Fibroblast of skin of scalp (primary cell): Measurements from ENCODE around the gene HDDC3.
"Not testable (repeated sequence)": the region's sequence is repeated elsewhere in the genome, so short reads cannot be mapped to it uniquely, and the experiment has no call there.

Experiments used
- DNase-seq: peaks from one replicate; pipeline ENCODE4 v3.0.0-alpha.2; 2013

HDDC3 gene

DNA sequence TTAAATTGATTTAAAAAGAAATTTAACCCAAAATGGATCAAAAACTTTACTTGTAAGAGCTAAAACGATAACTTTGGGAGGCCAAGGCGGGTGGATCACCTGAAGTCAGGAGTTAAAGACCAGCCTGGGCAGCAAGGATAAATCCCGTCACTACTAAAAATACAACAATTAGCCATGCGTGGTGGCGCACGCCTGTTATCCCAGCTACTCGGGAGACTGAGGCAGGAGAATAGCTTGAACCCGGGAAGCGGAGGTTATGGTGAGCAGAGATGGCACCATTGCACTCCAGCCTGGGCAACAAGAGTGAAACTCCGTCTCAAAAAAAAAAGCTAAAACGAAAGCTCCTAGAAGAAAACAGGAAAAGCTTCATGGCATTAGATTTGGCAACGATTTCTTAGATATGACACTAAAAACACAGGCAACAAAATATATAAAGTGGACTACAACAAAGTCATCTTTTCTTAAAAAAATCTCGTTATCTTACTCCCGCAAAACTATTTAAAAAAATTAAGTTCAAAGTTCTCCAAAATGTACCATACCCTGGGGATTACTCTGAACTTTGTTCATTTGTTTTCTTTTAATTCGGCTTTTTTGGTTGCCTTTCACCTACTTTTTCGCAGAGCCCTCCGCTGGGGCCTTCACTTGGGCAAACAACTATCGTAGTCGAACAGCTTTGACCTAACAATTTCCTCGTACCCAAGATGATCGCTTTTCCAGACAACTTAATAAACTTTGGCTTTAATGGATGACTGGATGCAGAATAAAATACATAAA, 2.9 kb downstream of the HDDC3 start:
- no peak for DNase-seq

DNA sequence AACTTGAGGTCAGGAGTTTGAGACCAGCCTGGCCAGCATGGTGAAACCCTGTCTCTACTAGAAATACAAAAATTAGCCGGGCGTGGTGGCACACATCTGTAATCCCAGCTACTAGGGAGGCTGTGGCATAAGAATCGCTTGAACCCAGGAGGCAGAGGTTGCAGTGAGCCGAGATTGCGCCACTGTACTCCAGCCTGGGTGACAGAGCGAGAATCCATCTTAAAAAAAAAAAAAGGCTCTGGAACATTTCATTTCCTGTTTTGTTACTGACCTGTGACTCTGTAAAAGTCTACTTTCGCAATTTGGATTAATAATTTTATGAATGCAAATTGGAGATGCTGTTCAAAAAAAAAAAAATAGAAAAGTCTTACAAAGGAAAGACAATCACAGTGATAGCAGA, 4.2 kb downstream of the HDDC3 start:
- DNase-seq: not testable (repeated sequence)

DNA sequence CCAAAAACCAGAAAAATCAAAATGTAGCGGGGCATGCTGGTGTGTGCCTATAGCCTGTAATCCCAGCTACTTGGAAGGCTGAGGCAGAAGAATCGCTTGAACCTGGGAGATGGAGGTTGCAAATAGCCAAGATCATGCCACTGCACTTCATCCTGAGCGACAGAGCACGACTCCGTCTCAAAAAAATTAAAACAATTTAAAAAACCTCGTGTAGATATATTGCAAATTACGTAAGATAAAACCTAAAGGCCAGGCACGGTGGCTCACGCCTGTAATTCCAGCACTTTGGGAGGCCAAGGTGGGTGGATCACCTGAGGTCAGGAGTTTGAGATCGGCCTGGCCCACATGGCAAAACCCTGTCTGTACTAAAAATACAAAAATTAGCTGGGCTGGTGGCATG, 5.6 kb downstream of the HDDC3 start:
- DNase-seq: not testable (repeated sequence)

DNA sequence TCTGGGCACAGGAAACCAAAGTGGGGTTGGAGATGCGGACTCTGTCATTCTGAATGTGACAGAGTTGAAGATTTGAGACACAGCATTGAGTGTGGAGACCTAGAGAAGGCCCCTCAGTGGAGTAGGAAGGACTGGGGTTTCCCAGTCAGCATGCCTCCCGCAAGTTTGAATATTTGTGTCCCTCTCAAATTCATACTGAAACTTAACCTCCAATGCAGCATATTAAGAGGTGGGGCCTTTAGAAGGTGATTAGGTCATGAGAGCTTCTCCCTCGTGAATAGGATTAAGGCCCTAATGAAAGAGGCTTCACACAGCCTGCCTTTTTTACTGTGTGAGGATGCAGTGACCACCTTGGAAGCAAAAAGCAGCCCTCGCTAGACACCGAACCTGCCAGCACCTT, 8.0 kb downstream of the HDDC3 start:
- DNase-seq: no peak

DNA sequence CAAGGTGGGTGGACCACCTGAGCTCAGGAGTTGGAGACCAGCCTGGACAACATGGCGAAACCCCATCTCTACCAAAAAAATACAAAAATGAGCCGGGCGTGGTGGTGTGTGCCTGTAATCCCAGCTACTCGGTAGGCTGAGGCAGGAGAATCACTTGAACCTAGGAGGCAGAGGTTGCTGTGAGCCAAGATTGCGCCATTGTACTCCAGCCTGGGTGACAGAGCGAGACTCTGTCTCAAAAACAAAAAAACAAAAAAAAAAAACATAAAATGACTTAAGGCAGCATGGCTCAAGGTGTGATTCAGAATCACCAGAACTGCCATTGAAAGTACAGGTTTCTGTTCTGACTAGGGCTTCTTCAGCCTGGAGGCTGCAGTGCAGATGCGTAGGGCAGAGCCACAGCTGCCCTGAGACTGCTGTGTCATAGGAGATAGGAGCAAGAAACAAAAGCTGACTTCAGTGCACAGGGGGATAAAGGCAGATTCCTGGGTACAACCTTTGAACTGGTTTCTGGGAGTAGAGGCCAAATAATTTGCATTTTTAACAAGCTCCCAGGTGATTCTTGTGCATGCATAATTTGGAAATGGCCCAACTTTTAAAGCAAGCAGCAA, 9.5 kb downstream of the HDDC3 start:
- DNase-seq: not testable (repeated sequence)

DNA sequence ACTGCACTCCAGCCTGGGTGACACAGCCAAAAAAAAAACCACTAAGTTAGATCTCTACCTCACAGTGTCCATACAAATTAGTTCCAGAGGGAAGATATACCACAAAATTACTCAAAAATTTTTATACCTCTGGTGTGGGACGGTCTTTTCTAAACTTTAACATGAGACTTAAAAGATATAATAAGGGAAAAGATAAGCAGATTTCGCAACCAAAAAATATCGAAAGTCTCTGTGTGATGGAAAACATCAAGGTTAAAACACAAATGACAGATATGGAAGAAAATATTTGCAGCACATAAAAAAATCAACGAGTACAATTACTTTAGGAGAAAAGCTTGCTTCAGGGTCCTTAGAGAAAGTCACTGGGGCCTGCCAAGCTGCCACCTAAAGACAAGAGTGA, 10.5 kb downstream of the HDDC3 start:
- no peak for DNase-seq

DNA sequence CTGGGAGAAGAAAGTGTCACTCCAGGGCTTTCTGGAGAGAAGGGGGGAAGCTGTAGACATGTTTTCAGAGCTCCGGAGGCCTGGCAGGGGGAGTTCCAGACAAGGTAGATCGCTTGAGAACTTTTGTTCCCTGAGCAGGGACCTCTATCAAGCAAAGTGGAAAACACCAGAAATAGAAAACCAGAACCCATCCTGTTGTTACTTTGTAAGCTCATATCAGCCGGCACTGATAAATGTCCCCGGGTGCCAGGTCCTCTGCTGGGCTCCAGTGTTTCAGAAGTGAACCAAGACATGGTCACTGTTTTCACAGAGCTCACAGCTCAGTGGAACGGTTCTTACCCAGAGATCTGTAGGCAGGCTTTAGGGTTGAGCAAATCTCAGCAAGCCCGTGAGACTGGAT, 13.5 kb downstream of the HDDC3 start:
- DNase-seq: no peak

DNA sequence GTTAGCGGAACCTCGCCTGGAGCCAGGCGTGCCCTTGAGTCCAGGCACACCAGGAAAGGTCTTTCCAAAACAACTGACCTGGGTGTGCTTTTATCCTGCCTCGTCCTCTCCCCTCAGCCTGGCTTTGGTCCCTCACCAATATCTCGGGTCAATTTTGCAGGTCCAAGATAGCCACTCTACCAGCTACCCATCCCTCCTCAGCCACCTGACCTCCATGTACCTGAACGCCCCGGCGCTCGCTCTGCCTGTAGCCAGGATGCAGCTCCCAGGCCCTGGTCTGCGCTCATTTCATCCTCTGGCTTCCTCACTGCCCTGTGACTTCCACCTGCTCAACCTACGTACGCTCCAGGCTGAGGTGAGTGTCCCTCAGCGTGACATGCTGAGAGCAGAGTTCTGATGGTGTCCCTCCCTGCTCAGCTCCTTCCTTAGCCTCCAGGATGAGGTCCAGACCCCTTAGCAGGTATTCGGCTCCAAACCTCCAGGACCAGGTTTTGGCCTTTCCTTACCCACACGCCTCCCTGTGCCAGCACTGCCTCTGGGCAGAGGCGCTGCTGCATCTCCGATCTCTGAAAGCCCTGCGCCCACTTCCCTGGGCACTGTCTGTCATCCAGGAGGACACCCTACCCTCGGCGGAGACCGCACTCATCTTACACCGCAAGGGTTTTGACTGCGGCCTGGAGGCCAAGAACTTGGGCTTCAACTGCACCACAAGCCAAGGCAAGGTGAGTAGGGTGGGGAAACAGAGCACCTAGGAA, 14.1 kb downstream of the HDDC3 start:
- no peak for DNase-seq

DNA sequence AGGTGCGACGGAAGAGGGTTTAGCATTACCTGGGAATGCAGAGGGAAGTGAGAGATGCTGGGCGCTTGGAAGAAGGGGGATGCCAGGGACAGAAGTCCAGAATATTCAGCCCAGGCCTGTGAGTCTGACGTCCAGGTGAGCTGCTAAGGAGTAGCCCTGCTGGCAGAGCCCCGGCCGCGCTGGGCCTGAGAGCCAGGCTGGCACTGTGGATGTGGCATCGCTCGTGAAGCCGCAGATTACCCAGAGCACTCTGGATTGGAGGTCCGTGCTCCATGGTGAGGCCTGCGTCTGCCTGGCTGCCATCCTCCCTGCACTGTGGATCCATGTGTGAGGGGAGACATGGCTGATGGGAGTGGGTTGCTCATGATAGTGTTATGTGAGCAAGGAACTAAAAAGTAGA, 14.8 kb downstream of the HDDC3 start:
- DNase-seq: no peak

DNA sequence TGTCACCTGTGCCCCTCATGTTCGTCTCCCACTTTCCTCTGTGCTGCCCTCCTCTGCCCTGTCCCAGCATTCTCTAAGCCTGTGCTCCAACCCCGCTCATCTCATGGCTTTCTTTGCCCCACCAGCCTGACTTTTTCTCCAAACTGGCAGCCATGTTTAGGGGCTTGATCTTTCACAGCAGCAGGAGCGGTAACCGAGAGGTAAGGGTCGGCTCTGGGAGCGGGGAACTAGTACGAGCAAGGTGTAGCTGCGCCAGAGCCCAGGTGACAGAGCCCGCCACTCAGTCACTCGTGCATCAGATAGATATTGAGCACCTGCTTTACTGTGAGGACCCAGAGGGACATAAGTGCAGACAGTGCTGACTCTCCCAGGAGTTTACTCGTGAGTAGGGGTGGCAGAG, 15.9 kb downstream of the HDDC3 start:
- no peak for DNase-seq

DNA sequence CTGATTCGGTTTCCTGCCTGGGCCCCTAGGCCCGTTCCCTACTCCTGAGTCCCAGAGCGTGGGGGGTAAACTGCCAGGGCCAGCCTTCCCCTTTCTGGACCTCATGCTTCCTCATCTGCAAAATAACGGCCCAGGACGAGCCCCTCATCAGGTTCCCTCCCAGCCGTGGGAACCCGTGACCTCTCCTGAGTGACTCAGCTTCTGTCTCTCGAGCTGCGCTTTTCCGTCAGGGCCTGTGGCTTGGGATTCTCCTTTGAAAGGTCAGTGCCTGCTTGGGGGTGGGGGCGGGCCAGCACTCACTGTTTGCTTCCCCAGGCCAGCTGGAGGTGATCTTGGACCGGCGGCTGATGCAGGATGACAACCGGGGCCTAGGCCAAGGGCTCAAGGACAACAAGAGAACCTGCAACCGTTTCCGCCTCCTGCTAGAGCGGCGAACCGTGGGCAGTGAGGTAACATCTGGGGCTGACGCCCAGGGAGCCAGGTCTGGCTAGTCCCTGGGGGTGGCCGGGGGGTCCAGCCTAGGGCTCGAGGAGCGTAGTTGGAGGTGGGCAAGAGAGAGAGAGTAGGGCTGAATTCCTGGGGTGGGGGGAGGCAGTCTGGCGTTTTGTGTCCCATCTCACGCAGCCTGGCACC, 16.4 kb downstream of the HDDC3 start:
- DNase-seq: no peak

DNA sequence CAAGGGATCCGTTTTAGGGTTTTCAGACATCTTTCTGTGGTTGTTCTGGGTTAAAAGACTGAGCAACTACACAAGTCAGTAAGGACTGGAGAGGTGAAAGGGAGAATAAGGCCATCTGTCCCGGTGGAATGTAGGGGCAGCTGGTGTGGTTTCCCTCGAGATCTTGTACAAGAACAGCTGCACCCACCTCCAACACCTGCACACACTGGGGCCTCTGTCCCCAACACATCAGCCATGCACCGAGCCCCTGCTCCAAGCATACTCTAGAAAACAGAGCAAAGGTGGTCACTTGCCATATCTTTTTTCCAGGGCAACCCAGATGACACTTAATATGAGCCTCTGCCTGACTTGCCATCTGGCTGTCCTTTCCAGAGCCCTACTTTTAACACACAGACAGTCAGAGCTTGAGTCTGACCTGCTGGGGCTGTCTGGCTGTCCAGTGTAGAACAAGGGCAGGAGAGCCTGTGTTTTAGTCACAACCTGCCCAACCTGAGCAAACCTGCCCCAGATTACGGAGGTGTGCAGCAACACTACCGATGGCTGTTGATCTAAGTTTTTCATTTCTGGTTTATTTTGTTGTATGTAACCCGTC, 17.0 kb downstream of the HDDC3 start:
- DNase-seq: no peak

DNA sequence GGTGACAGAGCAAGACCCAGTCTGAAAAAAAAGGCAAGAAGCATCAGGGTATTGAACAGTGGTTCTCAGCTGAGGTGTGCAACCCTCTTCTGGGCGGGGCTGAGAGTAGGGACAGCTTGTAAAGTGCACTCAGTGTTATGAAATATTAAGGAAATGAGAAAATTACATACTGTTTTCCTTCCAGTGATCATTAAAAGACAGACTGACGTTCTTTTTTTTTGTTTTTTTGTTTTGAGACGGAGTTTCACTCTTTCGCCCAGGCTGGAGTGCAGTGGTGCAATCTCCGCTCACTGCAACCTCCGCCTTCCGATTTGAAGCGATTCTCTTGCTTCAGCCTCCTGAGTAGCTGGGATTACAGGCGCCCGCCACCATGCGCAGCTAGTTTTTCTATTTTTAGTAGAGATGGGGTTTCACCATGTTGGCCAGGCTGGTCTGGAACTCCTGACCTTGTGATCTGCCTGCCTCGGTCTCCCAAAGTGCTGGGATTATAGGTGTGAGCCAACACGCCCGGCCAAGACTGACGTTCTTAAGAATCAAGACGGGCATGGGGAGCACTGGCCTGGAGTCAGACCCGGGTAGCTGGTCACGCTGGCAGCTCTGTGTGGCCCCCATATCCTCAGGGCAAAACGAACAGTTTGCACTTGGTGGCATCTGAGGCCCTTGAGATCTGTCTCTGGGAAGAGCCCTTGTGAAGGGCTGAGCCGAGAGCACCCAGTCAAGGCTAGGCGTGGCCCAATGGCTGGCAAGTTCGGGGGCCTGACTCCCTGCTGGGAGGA, 17.9 kb downstream of the HDDC3 start:
- no peak for DNase-seq

DNA sequence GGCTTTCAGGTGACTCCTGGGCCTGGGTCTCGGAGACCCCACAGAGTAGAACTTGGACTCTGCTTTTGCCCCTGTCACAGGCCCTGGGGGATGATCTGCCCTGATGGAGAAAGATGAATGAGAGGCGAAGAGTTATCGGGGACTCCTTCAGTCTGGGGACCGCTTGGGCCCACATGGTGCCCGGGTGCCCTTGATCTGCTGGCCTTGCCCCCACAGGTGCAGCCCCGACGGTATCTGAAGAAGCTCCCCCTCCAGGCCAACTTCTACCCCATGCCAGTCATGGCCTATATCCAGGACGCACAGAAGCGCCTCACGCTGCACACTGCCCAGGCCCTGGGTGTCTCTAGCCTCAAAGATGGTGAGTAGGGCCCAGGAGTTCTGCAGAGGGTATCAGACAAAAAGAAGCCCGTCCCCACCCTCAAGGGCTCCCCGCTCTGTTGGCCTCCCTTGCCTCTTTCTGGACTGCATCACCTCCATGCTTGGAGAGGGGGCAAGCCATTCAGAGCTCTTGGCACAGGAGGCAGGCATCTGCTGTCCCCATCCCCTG, 18.9 kb downstream of the HDDC3 start:
- no peak for DNase-seq

DNA sequence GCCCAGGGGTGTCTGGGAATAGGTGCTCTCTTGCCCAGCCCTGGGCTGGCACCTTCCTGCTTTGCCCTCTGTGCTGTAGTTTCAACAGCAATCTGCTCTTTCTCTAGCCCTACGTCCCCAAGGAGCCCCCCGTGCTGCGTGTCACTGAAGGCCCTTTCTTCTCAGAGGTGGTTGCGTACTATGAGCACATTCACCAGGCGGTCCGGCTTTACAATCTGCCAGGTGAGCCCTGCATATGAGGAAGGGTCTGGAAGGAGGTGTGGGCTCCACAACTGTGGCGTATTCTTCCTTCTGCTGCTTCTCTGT, 19.6 kb downstream of the HDDC3 start:
- no peak for DNase-seq

DNA sequence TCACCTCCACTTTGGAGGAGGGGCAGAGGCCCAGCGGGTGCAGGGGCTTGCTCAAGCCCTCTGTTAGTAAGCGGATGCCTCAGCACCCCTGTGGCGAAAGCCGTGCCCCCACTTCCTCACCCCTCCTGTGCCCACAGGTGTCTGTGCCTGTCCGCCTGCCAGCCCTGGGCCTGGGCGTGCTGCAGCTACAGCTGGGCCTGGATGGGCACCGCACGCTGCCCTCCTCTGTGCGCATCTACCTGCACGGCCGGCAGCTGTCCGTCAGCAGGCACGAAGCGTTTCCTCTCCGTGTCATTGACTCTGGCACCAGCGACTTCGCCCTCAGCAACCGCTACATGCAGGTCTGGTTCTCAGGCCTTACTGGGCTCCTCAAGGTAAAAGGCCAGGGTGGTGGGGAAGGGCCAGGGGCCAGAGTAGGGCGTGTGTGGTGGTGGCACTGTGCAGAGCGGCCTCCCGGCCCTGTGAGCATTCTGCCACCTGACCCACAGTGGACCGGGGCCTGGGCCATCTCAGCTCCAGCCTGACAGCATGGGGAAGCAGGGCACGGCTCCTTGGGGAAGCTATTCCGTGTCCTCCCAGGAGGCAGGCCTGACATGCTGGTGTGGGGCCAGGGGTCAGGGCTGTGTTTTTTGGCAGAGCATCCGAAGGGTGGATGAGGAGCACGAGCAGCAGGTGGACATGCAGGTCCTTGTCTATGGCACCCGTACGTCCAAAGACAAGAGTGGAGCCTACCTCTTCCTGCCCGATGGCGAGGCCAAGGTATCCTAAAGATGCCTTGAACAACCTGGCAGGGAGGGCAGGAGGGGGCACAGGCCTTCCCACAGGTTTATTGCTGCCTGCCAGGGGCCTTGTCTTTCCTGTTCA, 20.2 kb downstream of the HDDC3 start:
- DNase-seq: no peak

DNA sequence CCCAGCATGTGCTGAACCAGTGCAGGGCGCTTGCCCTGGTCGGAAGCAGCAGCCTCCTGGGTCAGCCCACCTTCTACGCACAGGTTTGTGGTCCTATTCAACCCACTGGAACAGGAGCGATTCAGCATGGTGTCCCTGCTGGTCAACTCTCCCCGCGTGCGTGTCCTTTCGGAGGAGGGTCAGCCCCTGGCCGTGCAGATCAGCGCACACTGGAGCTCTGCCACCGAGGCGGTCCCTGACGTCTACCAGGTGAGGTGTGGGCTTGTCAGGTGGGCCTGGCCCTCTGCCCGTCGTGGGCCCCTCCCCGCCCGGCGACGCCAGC, 21.1 kb downstream of the HDDC3 start:
- DNase-seq: no peak

DNA sequence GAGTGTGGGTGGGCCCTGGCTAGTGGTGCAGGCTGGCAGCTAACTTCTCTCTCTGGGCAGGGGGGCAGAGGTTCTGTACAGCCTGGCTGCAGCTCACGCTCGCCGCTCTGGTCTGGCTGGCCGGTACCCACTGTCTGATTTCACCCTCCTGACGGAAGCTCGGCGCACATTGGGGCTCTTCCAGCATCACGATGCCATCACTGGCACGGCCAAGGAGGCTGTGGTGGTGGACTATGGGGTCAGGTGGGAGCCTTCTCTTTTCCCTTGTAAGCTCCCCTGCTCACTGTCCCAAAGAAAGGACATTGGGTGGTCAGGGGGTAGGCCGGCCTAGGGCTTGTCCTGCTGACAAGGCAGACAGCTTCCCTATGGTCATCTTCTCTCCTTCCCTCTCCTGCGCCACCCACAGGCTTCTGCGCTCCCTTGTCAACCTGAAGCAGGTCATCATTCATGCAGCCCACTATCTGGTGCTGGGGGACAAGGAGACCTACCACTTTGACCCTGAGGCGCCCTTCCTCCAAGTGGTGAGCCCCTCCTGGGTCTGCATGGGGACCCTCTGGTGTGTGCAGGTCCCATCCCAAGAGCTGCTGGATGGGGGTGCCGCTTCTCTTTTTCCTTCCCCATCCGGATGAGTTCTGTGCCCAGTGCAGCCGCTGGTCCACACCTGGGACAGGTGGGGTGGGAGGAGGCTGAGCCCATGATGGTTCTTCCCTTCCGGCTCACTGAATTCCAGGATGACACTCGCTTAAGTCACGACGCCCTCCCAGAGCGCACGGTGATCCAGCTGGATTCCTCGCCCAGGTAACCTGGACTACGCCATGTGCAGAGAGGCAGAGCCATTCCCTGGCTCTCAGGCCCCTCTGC, 21.7 kb downstream of the HDDC3 start:
- DNase-seq: no peak

DNA sequence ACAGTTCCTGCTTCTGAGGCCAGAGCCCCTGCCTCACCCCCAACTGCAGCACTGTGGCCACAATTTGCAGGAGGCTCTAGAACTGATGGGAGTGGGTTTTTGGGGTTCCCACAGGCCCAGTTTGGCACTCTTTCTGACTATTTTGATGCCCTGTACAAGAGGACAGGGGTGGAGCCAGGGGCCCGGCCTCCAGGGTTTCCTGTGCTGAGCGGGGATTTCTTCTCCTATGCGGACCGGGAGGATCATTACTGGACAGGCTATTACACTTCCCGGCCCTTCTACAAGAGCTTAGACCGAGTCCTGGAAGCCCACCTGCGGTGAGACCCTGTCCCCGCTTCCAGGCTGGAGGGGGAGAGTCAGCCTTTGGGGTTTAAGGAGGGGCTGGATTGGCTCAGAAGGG, 22.4 kb downstream of the HDDC3 start:
- no peak for DNase-seq

DNA sequence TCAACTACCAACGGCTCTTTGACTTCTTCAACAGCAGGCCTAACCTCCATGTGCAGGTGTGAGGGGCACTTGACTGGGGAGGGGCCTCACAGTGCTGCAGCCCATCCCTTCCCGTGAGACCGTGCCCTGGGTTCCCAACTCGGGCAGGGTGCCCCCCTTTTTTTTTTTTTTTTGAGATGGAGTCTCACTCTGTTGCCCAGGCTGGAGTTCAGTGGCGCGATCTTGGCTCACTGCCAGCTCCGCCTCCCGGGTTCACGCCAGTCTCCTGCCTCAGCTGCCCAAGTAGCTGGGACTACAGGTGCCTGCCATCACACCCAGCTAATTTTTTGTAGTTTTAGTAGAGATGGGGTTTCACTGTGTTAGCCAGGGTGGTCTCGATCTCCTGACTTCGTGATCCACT, 22.9 kb downstream of the HDDC3 start:
- DNase-seq: not testable (repeated sequence)
